ENCODE data around the gene SH3RF3. TPM values are rescaled to one million over a fixed set of nuclear protein-coding genes. Genes with fewer than 3 reads are reported as not detected.

SH3RF3 gene
- total and polyA plus RNA-seq, 9 of the 15 experiments (the other 6 are each of a cell fraction or from before 2014, with no cell fraction given): 0.02 TPM; not detected in 8

DNA sequence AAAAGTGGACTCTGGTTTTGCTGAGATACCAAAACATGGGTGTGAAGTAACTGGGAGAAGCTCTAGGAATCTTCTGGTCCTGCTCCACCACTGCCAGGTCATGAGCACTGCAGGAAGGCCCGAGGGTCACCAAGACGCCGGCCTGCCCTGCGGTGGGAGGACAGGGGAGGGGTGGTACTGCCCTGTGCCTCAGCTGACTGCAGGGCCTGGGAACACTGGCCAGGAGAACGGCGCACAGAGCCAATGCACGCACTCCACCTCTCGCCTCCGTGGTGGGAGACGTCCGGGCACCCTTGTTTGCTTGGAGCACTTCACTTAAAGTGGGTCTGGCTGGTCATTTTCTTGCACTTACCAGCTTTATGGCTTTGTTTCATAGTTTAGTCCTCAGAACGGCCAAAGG, 153.4 kb downstream of the SH3RF3 start (continued):
- TF ChIP-seq, protein P1, sequence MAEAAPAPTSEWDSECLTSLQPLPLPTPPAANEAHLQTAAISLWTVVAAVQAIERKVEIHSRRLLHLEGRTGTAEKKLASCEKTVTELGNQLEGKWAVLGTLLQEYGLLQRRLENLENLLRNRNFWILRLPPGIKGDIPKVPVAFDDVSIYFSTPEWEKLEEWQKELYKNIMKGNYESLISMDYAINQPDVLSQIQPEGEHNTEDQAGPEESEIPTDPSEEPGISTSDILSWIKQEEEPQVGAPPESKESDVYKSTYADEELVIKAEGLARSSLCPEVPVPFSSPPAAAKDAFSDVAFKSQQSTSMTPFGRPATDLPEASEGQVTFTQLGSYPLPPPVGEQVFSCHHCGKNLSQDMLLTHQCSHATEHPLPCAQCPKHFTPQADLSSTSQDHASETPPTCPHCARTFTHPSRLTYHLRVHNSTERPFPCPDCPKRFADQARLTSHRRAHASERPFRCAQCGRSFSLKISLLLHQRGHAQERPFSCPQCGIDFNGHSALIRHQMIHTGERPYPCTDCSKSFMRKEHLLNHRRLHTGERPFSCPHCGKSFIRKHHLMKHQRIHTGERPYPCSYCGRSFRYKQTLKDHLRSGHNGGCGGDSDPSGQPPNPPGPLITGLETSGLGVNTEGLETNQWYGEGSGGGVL (CRISPR knock-in tag; IDR thresholded peaks at IDR 0.05): no peak

- POLR2A ChIA-PET: no interaction called here
- Histone ChIP-seq H4K20me1 (replicated peaks; ENCODE audit: control insufficient read depth, insufficient read depth, low read length) (no peaks in the 10 kb centered on the region; the same call in 1 of the 2 replicates), H3K27ac (ENCODE audit: extremely low read depth, low read depth, low read length) (no peak overlapping the region), H3K36me3 (ENCODE audit: control insufficient read depth, insufficient read depth, low read length) (no peaks in the 10 kb centered on the region), H3K9me3 (replicated peaks; ENCODE audit: control insufficient read depth, insufficient read depth, low read depth, low read length) (no peaks in the 10 kb centered on the region), H3K4me2 (ENCODE audit: insufficient read depth, low read length) (no peak overlapping the region), H3K79me2 (ENCODE audit: control insufficient read depth, insufficient read depth, low read length) (no peaks in the 10 kb centered on the region), H3K9me1 (ENCODE audit: control insufficient read depth, insufficient read depth, low read length) (no peaks in the 10 kb centered on the region), H3K27me3 (ENCODE audit: control insufficient read depth in 2 of 2, insufficient read depth in 2 of 2, low read length in 2 of 2) (peaks cover 4 to 21% of the 10 kb centered on the region in 2 experiments; a peak in 2 of 5 replicates), H3K4me3 (no peak overlapping the region), H3K9ac (ENCODE audit: insufficient read depth in 1 of 2, low read depth in 2 of 2, low read length in 2 of 2) (no peak overlapping the region), H2AFZ (ENCODE audit: low read depth, low read length) (no peak overlapping the region), H3K4me1 (replicated peaks in 1 of 2; ENCODE audit: control insufficient read depth in 2 of 2, insufficient read depth in 2 of 2, low read length in 2 of 2) (peaks cover 0 to 12% of the 10 kb centered on the region in 2 experiments; a peak in 3 of 5 replicates)
- no TSS peak for BruUV-seq (replicated peaks)
- WGBS (ENCODE audit: insufficient coverage, low coverage, missing lambda C conversion rate): 21% methylated on average over 4 of the region's 4 CpGs
- ATAC-seq: no peak
- TF ChIP-seq ASH1L (IDR thresholded peaks at IDR 0.05; ENCODE audit: borderline replicate concordance, low read depth, partially characterized antibody): no peak
- TF ChIP-seq, protein P2, sequence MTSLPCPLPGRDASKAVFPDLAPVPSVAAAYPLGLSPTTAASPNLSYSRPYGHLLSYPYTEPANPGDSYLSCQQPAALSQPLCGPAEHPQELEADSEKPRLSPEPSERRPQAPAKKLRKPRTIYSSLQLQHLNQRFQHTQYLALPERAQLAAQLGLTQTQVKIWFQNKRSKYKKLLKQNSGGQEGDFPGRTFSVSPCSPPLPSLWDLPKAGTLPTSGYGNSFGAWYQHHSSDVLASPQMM (CRISPR knock-in tag; IDR thresholded peaks at IDR 0.05): no peak
- TF ChIP-seq, protein P3, sequence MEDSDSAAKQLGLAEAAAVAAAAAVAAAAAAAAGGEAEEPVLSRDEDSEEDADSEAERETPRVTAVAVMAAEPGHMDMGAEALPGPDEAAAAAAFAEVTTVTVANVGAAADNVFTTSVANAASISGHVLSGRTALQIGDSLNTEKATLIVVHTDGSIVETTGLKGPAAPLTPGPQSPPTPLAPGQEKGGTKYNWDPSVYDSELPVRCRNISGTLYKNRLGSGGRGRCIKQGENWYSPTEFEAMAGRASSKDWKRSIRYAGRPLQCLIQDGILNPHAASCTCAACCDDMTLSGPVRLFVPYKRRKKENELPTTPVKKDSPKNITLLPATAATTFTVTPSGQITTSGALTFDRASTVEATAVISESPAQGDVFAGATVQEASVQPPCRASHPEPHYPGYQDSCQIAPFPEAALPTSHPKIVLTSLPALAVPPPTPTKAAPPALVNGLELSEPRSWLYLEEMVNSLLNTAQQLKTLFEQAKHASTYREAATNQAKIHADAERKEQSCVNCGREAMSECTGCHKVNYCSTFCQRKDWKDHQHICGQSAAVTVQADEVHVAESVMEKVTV (CRISPR knock-in tag; IDR thresholded peaks at IDR 0.05): no peak
- no peak for TF ChIP-seq FOXK1 (CRISPR knock-in tag; IDR thresholded peaks at IDR 0.05; ENCODE audit: borderline replicate concordance)
- TF ChIP-seq KAT2B (IDR thresholded peaks at IDR 0.05; ENCODE audit: low read depth, low read length): no peak
- TF ChIP-seq ZNF77 (CRISPR knock-in tag; IDR thresholded peaks at IDR 0.05): no peak
- DNase-seq (ENCODE audit: extremely low read depth in 1 of 4, low spot score in 3 of 4): no peak
- in situ Hi-C loops (cut with MboI) (no loop called here), intact Hi-C loops (cut with micrococcal nuclease) (no loop called here)
- no peak for FAIRE-seq
- CTCF ChIA-PET (ENCODE audit: low intra/inter-chr PET ratio): no interaction called here
These were observed 153.9 kb downstream of the SH3RF3 start for GRCh38 chr2:109282865-109283264.
